Stimulated activated CD8-positive, alpha-beta memory T cell treated with anti-CD3 and anti-CD28 coated beads, Interleukin-4, amount 100 ng/mL, for 1 hour (primary cell): ENCODE data around the gene GPR135.

Experiments used
- DNase-seq, 2 donors: peaks; one replicate each; pipeline ENCODE4 v3.0.0-alpha.2; 2020; ENCODE audit warnings: low read depth in 2 of 2, low spot score in 1 of 2

Gene GPR135

DNA sequence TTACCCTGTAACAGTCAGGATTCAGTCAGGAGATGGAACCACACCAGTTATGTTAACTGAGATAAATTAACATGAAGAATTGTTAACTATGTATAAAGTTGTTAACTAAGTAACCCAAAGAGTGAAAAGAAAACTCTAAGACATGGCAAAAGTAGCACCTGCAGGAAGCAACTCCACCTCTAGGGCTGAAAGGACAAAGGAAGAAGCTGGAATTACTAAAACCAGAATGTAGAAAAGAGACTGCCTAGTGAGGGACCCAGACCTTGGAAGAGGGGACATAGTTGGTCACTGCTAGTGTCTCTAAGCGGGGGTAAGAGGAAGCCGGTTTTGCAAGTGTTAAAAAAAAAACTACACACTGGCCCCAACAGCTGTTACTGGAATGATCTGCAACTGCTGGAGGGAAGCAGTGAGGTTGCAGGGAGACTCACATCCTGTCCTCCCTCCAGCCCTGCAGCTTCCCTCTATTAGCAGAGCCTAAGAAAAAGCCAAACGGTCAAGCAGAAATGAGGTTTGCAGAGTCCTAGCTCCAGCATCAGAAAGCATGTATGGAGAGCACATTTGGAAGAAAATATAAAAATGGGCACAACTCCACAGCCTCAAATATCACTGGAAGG, 39.8 kb downstream of the GPR135 start:
- no peak for DNase-seq

- DNase-seq = no peak
Observed at GRCh38 chr14:59424341-59425071, 40.7 kb downstream of the GPR135 start.

- DNase-seq = no peak
Observed at GRCh38 chr14:59422069-59422881, 42.9 kb downstream of the GPR135 start.

DNA sequence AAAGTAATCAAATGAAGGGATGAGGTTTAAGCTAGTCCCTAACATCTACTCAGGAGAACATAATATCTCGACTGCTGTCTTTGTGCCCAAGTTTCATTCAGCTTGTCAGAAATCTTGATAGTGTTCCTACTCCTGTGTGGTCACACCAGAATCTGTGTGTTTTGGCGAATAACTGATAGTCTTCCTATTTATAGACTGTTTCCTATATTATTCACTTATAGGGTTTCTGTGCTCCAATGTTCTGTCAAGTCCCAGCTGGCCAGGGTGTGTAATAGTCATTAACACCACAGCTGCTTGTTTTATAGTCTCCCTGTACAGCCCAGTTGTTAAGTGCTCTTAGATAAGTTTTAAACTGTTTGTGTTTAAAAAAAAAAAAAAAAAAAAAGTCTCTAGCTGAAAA, 45.9 kb downstream of the GPR135 start:
- DNase-seq = no peak

DNA sequence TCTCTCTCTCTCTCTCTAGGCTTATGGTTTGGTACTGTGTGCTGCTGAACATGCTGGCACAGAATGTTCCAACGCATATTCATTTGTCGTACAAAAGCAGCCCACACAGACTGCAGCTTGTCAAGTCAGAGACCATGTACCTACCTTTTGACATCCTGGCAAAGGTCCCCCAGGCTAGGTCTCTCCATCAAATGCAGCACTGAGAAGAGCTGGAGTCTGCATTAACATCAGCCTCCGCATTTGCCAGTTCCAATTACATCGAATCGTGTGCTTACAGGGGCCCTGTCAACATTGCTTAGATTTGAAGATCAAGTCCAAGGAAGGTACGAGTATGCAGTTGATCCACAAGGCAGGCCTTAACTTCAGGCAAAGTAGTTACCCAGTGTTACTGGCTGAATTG, 47.9 kb downstream of the GPR135 start:
- DNase-seq = no peak

- no peak for DNase-seq
Observed at GRCh38 chr14:59415836-59416602, 49.2 kb downstream of the GPR135 start.
